D341Med (cell line): Measurements from ENCODE around the gene UBA6.
"Not testable (repeated sequence)": the region's sequence is repeated elsewhere in the genome, so short reads cannot be mapped to it uniquely, and the experiment has no call there.

Experiments
- DNase-seq: peaks from one replicate; pipeline ENCODE4 v3.0.0; 2012; ENCODE audit warnings: low spot score

Gene UBA6

DNA sequence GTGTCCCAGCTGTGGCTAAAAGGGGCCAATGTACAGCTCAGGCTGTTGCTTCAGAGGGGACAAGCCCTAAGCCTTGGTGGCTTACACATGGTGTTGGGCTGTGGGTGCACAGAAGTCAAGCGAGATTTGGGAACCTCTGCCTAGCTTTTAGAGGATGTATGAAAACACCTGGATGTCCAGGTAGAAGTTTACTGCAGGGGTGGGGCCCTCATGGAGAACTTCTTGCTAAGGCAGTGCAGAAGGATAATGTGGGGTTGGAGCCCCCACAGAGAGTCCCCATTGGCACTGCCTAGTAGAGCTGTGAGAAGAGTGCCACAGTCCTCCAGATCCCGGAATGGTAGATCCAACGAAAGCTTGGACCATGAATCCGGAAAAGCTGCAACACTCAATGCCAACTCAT lies 40.5 kb downstream of the UBA6 start:
- no peak for DNase-seq

DNA sequence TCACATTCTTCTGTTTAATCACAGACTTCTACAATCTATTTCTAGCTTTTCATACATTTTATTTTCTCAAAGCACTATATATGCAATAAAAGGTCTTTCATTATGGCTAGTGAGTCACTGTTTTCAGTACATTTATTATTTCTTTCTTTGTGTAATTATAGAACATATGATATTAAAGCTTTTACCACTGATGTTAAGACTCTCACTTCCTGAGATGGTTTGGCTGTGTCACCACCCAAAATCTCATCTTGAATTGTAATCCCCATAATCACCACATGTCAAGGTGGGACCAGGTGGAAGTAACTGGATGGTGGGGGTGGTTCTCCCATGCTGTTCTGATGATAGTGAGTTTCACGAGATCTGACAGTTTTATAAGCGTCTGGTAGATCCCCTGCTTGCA lies 41.9 kb downstream of the UBA6 start:
- no peak for DNase-seq

DNA sequence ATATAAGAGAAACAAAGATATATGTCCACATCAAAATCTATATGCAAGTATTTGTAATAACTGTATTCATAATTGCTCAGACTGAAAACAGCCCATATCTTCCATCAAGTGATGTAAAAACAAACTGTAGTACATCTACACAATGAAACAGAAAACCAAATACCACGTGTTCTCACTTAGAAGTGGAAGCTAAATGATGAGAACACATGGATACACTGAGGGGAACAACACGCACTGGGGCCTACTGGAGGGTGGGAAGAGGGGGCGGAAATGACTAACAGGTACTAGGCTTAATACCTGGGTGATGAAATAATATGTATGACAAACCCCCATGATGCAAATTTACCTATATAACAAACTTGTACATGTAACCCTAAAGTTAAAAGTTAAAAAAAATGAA lies 42.7 kb downstream of the UBA6 start:
- no peak for DNase-seq

DNA sequence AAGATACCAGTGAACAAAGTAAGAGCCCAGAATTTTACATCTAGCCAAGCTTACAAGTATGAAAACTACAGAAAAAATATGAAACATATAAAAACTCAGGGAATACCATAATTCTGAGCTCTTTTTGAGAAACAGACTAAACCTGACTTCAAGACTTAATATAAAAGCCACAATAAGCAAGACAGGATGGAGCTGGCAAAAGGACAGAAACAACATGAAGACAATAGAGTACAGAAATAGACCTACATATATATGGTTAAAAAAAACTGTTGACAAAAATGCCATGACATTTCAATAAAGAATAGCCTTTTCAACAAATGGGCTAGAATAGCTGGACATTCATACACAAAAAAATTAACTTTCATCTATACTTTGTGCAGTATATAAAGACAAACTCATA lies 49.4 kb downstream of the UBA6 start:
- no peak for DNase-seq

DNA sequence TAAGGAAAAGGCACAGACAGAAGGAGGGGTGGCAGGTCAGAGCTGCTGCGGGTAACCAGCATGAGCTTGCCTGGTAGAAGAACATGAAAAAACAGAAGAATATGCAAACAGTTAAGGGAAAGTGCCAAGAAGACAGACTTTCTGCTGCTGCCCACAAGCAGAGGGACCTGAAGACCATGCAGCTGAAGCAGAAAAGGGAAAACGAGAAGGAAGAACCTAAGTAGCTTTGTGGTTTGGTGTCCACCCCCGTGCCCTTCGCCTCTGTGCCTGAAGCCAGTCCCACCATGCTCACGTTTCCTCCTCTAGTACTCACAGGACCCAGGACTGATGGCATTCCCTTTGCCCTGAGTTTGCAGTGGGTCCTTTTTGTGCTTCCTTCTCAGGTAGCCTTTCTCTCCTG lies 62.8 kb downstream of the UBA6 start:
- no peak for DNase-seq

DNA sequence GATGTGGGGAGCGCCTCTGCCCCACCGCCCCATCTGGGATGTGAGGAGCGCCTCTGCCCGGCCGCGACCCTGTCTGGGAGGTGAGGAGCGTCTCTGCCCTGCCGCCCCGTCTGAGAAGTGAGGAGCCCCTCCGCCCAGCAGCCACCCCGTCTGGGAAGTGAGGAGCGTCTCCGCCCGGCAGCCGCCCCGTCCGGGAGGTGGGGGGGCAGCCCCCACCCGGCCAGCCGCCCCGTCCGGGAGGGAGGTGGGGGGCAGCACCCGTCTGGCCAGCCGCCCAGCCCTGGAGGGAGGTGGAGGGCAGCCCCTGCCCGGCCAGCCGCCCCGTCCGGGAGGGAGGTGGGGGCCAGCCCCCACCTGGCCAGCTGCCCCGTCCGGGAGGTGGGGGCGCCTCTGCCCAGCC lies 64.0 kb downstream of the UBA6 start:
- not testable (repeated sequence) for DNase-seq

DNA sequence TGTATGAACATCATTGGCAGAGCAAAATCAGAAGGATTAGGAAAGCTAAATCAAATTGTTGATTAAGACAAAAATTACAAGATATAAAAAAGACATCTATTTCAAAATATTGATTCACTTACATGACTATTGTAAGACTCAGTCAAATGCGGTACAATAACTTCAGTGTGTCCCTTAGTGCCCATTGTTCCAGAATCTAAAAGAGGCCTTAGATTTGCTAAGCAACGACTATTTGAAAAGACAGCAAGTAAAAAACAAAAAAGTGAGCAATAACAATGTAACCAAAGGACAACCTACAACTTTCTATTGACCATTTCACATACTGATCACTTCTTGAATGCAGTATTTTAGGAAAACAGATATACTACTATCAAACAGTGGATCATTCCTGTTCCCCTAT lies 65.6 kb downstream of the UBA6 start:
- no peak for DNase-seq

DNA sequence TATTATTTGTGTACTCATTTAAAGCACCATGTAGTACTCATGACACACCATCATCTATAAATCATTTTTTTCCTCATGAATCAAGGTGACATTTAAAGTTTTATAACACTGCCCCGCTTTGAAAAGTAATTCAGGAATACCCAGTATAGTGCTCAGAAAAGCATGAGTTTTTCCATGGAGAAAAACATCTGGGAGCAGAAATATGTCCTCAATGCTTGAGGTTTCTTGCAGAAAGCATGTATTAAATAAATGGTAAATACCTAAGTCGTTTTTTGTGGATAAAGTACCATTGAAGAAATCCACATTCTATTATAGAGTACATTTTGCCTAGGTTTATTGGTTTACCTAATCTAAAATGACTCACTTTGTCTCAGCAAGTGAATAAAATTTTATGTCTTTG lies 66.2 kb downstream of the UBA6 start:
- DNase-seq, result no peak

DNA sequence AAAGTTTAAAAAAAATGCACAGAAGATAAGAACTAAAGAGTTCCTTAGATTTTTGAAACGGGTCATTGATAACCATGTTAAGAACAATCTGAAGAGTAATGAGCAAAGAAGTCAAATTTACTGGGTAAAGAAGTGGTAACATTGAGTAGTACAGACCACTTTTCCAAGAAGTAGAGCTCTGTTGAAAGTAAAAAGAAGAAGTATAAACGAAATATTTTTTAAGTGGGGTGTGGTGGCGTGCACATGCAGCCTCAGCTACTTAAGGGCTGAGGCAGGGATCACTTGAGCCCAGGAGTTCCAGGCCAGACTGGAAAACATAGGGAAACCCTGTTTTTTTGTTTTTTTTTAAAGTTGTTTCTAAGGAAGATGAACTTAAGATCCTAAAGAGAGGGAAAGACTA lies 68.5 kb downstream of the UBA6 start:
- DNase-seq, result no peak

DNA sequence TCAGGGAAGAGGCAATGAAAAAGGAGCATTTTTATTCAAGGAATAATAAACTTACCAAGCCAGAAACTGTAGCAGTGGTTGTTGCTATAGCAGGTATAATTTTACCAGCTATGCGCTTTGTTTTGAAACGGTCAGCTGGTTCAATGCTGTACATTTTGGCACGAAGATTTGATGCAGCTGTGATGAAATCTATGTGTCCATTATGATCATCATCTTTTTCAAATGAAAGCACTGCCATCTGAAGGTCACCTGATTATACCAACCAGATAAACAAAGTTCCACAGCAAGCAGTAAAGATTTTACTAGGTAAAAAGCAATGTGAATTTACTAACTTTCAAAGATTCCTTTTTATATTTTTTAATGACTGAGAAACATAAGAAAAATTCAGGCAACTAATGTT lies 76.0 kb downstream of the UBA6 start:
- DNase-seq, result no peak

DNA sequence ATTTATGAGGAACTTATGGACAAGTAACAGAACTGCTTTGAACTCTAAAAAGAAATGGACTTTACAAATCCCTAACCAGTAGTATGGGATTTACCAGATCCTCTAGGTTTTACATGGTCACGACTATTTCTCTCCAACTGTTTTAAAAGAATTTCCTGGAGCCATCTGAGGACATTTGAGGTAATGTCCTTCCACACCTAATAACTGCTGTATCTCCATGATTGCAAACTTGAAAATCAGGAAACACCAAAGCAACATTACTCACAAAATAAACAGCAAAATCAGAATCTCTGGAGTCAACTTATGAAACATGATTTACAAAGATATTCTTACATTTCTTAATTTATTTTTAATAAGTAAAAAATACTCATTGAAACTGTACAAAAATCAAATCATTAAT lies 84.5 kb downstream of the UBA6 start:
- DNase-seq, result no peak

DNA sequence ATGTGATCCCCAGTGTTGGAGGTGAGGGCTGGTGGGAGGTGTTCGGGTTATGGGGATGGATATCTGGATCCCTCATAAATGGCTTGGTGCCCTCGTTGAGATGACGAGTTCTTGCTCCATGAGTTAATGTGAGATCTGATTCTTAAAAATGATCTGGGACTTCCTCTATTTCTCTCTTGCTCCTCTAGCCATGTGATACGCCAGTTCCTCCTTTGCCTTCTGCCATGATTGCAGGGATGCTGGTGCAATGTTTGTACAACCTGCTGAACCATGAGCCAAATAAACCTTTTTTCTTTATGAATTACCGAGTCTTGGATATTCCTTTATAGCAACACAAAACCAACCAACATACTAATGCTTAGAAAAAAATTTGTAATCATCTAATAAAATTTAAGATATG lies 85.8 kb downstream of the UBA6 start:
- no peak for DNase-seq

DNA sequence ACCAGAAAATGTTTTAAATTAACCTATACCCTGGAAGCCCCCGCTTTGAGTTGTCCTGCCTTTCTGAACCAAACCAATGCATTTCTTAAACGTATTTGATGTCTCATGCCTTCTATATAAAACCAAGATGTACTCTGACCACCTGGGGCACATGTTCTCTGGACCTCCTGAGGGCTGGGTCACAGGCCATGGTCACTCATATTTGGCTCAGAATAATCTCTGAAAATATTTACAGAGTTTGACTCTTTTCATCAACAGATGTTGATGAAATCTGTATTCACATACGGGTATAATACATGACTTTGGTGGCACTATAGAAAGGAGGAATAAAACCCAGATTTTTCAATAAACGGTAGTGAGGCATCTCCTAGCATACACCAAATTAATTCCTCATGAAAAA lies 86.8 kb downstream of the UBA6 start:
- no peak for DNase-seq

DNA sequence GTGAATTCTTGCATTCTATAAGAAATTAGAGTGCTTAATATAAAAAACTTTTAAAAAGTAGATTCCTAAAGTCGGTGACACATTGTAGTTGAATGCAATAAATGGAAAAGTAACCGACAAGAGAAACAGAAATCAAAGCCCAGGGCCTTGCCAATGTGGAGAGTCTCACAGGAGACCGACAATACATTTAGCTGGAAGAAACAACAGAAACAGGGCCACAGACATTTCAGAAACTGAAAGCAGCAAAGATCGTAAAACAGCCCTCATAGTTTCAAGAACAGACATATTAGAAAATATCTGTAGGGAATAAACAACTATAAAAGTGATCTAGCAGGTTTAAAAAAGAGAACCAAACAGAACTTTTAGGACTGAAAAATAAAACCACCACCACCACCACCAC lies 92.9 kb downstream of the UBA6 start:
- no peak for DNase-seq

DNA sequence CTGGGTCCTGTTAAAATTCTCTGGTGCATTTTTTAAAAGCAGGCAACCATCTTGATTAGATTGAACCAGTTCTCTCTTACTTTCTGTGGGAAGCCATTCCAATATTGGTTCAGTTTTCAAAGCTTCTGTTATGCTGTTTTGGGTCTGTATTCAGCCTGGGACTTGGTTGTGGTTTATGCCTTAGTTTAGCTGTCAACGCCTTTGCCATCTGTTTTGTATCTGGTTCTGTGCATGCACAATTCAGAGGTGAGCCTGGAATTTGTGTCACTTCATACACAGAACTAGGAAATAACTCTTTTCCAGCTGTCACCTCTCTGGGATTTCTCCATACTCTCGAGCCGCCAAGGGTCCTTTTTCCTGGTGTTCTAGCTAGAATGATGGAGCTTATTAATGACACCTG lies 96.2 kb downstream of the UBA6 start:
- no peak for DNase-seq

DNA sequence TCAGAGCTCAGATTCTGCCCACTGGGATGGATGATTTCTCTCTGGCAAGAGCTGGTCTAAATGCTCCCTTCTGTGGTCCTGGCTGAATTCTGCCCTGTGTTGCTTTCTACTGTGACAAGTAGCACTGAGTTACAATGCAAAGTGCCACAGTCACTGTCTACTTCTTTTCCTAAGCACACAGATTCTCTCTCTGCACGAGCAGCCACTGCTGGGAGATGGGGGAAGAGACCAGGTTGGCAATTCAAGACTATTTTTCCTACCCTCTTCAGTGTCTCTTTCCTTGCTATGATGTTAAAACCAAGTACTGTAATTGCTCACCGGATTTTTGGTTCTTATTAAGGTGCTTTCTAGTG lies 97.0 kb downstream of the UBA6 start:
- DNase-seq, result no peak

DNA sequence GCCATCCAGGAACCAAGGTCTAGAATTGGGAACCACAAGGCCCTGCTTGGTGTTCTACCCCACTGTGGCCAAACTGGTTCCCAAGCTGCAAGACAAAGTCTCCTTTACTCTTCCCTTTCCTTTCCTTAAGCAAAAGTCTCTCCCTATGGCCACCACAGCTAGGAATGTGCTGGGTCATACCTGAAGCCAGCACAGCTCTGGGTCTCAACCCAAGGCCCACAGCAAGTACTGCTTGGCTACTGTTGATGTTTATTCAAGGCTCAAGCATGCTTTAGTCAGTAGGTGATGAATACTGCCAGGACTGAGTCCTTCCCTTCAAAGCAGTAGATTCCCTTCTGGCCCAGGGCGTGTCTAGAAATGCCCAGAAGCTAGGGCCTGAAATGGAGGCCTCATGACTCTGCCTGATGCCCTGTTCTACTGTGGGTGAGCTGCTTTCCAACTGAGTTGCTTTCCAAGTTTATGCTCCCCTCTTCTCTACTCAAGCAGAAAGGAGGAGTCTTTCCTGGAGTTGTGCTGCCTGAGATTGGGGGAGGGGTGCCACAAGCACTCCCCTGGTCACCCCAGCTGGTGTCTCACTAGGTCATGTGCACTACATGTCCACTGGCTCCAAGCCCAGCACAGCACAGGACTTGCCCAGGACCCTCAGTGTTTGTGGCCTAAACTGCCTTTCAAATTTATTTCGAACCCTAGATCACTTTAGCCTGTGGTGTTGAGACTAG lies 97.5 kb downstream of the UBA6 start:
- DNase-seq, result no peak

DNA sequence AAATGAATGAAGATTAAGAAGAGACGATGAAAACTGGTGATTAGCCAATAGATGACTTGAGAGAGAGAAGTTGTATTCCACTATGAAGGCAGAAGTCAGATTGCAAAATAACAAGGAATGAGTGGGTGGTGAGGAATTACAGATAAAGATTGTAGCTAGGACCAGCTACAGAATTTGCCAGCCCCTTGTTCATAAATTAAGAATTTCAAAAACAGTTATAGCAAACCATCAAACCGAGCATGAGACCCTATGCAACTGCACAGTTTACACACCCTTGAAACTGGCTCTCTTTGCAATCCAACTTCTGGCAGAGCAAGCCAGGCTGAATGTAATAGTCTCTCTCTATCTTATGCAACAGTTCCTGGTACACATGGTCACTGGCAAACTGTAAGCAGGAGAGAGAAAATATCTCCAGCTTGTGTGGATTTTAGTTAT lies 107.2 kb downstream of the UBA6 start:
- DNase-seq, result no peak

DNA sequence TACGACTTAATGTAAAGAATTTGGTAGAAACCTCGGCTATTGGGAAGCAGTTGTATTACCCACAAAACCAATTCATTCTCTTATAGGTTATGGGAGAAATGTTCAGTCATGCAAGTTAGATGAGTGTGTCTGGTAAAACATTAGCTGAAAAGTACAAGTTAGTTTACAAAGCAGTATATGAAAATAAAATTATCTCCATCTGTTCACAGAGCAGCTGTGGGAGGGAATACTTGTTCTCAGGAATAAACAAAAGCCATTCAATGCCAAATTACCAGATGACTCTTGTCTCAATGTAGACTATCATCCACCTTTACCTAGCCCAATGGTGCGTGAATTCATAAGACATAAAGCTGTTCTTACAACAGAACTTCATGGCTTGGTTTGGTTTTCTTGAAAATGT lies 113.8 kb downstream of the UBA6 start:
- DNase-seq, result no peak

DNA sequence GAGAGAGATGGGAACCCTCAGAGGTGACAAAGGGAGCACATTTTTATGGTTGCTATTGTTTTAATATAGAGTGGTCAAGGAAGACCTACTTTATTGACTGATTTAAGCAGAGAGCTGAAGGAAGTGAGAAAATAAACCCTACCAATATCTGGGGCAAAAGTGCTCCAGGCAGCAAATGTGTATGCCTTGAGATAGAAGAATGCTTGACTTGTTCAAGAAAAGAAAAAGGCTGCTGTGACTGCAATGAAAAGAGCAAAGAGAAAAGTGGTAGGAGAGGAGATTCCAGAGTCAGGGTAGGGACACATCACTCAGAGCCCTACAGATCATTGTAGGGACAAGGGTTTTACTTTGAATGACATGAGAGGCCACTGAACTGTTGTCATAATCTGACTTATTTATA lies 116.5 kb downstream of the UBA6 start:
- DNase-seq, result no peak

DNA sequence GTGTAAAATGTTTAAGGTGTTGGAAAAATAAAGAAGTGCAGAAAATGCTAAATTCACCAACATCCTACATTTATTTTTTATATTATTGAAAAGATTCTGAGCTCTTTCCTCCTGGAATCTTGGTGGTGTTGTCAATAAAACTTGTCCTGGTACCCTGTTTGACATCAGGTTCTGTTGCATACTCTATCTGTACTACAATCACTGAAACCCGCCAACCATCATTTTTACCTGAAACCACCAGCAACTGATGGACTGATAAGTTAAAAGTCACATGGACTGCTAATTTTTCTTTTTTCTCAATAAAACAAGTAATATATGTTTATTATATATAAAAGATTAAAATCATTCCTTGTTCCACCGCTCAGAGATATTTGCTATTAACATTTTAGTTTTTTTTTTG lies 119.0 kb downstream of the UBA6 start:
- DNase-seq, result no peak

DNA sequence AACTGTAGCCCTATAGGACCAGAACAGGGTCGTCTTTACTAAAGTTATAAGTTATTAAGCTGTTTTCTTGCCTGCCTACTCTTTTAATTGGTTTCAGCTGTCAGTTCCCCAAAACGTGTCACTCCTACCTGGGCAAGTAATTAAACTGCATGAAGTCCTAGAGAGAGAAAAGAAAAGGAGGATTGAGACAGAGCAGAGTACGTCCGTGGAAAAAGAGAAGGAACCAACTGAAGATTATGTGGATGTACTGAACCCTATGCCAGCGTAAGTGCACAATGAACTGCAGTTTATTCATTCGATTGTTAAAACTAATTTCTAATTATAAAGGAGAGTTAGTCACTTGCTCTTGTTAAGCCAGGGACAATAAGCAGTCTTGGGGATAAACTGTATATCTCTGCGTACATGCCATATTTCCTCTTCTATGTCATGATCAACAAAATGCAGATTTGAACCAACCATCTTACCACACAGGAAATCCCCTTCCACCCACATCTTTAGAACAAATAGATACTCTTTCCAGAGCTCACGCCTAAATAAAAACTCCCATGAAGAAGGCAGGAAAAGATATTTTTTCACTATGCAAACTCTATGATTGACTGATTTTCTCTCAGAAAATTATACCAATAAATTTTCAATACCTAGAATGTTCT lies 119.6 kb downstream of the UBA6 start:
- no peak for DNase-seq

DNA sequence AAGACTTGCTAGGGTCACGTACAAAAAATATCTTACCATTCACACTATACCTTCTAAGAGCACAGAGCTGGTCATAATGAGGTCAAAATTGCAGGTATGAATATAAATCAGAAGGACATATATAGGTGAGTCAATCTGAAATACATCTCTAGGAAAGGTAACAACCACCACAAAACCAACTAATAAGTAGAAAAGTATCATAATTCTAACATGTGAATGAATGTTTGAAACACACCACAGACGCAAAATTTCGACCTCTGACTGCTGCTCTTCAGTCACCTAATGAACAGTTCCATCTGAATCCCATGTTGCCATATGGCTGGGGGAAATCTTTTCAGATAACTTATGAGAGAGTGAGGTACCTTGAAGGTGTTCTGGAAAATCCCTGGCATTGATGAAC lies 120.4 kb downstream of the UBA6 start:
- DNase-seq, result no peak

DNA sequence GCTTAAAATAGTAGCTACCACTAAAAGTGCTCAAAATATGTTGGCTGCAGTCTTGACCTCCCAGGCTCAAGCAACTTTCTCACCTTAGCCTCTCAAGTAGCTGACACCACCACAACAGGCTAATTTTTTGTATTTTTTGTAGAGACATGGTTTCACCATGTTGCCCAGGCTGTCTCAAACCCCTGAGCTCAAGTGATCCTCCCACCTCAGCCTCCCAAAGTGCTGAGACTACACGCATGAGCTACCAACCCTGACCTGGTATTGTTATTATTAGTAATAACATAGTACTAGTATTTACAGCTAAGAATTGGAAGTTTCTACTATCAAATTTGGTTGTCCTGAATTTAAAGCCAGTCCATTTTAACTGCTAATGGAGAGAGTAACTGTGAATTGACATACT lies 124.4 kb downstream of the UBA6 start:
- DNase-seq, result no peak
